Measurements from ENCODE around the gene PLA1A.

PLA1A gene

DNA sequence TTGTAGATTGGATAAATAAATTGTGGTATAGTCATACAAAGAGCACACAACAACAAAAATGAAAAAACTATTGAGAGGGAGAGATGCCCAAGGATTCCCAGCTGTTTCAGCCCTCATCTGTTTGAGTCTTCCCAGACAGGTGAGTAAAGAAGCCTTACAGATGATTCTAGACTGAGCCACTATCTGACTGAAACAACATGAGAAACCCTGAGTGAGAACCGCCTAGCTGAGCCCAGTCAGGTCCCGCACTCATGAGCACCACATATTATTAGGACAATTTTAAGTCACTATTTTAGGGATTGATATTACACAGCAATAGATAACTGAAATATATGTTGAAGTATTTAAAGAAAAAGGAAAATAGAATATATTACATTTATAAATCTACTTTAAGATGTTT lies 43.7 kb downstream of the PLA1A start:
- no peak for DNase-seq

- DNase-seq: no peak
Measured at GRCh38 chr3:119642746-119643473, 45.2 kb downstream of the PLA1A start.

GRCh38 chr3:119643528-119643927 lies 45.8 kb downstream of the PLA1A start:
- DNase-seq: no peak

- no peak for DNase-seq
Measured at GRCh38 chr3:119644481-119644880, 46.8 kb downstream of the PLA1A start.

DNA sequence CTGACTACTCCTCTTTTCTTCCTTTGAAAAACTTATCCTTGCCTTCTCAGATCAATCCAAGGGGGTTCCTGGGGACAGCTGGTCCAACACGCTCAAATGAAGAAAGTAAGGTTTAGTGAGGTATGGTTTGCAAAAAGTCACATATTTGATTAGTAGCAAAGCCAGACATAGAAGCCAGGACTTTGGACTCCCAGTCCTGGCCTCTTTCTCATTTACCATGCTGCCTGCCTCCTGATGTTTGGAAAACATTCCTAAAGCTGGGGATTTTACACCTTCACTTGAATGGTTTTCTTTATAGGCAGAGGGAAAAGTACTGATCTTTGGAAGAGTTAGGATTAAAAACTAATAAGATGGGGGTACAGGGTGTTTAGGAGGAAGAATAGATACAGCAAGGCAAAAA lies 48.1 kb downstream of the PLA1A start:
- DNase-seq: no peak

DNA sequence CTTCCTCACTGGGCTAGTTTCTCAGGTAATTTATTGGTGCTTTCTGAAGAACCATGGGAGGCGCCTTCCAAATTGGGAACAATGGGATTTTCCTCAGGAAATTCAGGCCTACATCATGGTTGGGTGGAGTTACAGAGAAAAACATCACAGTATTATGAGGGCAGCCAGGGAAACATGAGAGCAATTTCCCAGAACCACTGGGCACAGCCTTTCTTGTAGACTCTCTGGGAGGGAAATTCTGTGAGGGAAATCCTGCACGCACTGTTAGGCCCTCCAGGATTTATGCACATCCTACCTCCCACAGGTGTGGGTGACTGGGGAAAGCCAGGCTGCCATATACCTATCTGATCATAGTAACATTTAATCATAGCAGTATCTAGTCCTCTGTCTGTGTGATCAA lies 49.5 kb downstream of the PLA1A start:
- no peak for DNase-seq

GRCh38 chr3:119647843-119648575 lies 50.3 kb downstream of the PLA1A start:
- DNase-seq: no peak

- no peak for DNase-seq
Measured at GRCh38 chr3:119649761-119650160, 52.1 kb downstream of the PLA1A start.

- DNase-seq: no peak
Measured at GRCh38 chr3:119652306-119653033, 54.8 kb downstream of the PLA1A start.

DNA sequence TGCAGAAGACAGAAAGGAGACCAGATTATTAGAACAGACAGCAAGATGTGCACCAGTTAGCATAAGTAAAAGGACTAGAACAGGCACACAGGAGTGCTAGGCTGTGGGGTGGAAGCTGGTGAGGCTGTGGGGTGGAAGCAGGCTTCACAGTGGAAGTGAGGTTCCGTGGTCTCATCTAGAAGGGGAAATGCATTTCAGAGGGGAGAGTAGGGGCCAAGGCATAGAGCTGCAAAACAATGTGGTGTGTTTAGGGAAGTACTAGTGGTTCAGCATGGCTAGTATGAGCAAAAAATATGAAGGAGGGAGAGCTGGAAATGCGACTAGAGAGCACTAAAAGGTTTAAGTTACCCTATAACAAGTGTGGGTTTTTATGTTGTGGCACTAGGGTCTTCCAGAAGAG lies 56.2 kb downstream of the PLA1A start:
- DNase-seq: no peak

GRCh38 chr3:119657887-119658702 lies 60.4 kb downstream of the PLA1A start:
- no peak for DNase-seq

DNA sequence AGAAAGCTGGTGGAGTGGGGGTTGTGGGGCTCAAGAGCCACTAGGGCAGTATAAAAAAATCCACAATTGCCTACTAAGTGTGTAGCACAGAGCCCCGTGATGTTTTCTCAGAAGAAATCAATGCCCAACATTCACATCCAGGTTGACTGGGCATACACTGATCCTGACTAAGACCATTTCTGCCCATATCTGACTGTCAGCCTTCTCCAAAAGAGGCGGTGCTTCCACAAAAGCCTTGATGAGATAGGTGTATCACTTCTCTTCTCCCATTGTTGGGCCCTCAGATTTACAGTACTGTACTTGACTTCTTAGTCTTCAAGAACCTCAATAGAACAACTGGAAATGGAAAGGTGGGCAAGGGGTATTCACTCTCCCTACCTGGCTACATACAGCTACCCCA lies 61.3 kb downstream of the PLA1A start:
- DNase-seq: no peak

GRCh38 chr3:119659606-119660291 lies 62.1 kb downstream of the PLA1A start:
- DNase-seq: no peak

DNA sequence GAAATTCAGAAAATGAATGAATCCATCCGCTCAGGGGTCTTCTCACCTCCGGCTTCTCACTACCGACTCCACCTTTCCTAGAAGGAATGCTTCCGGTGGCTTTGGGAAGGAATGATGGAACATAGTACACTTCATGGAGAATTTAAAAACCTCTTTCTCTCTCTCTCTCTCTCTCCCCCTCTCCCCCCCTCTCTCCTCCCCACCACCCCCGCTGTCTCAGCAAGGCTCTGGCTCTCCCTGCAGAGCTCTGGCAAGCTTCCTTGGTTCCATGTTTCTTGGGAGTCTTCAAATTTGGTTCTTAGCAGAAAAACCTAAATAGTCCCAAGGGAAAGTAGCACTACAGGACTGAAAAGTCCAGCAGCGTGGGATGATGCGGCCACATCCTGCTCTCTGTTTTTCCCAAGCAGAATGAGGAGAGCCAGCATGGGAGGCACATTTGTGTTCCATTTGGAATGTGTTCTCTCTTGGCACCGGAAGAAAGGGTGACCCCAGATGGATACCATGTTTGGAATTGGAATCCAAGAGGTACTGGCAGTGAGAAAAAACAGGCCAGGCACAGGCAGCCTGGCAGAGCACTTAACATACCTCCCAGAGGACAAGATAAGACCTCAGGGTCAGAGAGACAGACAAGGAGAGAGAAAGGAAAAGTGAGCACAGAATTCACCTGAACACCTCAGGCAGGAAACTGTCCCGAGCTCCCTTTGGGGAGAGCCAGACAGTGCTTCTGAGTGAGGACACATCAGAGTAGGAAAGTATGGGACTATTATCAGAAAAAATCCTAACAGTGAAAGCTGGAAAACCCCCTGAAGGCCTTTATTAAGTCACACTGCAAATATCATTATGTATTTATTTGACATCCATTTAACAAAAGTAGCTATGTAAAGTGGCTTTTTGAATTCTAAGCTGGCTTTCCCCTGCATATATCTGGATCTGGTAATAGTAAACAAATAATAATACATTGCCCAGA lies 63.1 kb downstream of the PLA1A start, which contains the start of gene POPDC2:
TSS of gene POPDC2 (minus strand) at position 116 of the 967 bp plus-strand sequence. CDS start 166 bp downstream, outside the sequence.
- DNase-seq: no peak

- DNase-seq: no peak
Measured at GRCh38 chr3:119662604-119663373, 65.1 kb downstream of the PLA1A start.

DNA sequence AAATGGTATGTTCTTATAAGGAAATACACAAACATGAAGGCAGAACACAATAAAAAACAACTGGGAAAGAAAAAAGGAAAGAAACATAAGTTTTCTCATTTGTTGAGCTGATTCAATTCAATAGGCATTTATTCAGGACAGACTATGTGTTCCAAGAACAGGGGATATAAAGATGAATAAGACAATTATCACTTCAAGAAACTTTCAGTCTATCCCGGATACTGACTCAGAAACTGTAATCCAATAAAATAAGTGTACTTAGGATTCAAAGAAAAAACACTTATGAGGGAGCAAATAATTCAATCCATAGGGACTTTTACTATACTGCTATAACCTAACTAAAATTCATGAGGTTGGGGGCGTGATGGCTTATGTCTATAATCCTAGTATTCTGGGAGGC lies 66.2 kb downstream of the PLA1A start:
- DNase-seq: no peak

DNA sequence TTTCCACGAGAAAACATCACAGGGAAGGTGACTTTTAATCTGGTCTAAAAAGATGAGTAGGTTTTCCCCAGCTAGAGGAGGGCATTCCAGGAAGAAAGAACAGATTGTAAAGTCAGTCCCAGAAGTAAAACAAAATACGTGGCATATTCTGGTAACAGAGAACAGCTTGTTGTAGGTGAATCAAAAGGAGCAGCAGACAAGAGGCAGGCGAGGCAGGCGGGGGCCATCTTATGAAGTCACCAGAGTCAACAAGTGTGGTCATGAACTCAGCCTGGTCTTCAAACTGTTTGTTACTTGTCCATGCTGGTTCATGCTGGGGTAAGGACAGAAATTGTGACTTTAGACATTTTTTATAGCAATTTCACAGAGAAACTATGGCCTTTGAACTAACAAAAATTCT lies 66.7 kb downstream of the PLA1A start:
- no peak for DNase-seq

GRCh38 chr3:119664850-119665379 lies 67.2 kb downstream of the PLA1A start:
- DNase-seq: no peak

- DNase-seq: no peak
Measured at GRCh38 chr3:119665954-119666559, 68.4 kb downstream of the PLA1A start.
